Measurements from ENCODE around the gene ANTKMT. TPM values are rescaled to one million over a fixed set of nuclear protein-coding genes. Genes with fewer than 3 reads are reported as not detected.

The ANTKMT gene
- total RNA-seq, 1 donor from 2014 or later, result 58.0 TPM

- ChIA-PET CTCF (no interaction called here), POLR2A (interaction anchor here (1.0 kb wide), 1 partner anchor 16 kb away, joined by 7 read pairs; no protein-coding TSS in a partner anchor)
- Mint-ChIP-seq H3K9me3 (no peaks in the 10 kb centered on the region), H3K4me1 (peaks cover 6% of the 10 kb centered on the region), H3K27ac (no peak overlapping the region), H3K36me3 (ENCODE audit: low read depth) (no peaks in the 10 kb centered on the region), H3K4me3 (no peak overlapping the region), H3K27me3 (peaks cover 8% of the 10 kb centered on the region)
- TF ChIP-seq CTCF (IDR thresholded peaks at IDR 0.05), result no peak
- ATAC-seq (ENCODE audit: low read depth), result no peak
- intact Hi-C loops (cut with micrococcal nuclease), result no loop called here
- DNase-seq, result no peak
These were observed 33.7 kb downstream of the ANTKMT start for GRCh38 chr16:754656-755055.

- intact Hi-C loops (cut with micrococcal nuclease), result no loop called here
- TF ChIP-seq CTCF (IDR thresholded peaks at IDR 0.05), result no peak
- ChIA-PET POLR2A (no interaction called here), CTCF (no interaction called here)
- Mint-ChIP-seq H3K27ac (no peak overlapping the region), H3K36me3 (ENCODE audit: low read depth) (no peaks in the 10 kb centered on the region), H3K4me1 (peaks cover 6% of the 10 kb centered on the region), H3K27me3 (peaks cover 10% of the 10 kb centered on the region), H3K4me3 (no peak overlapping the region), H3K9me3 (no peaks in the 10 kb centered on the region)
- DNase-seq (no peak), ATAC-seq (ENCODE audit: low read depth) (no peak)
These were observed 35.5 kb downstream of the ANTKMT start for GRCh38 chr16:756428-756827.

- intact Hi-C loops (cut with micrococcal nuclease), result no loop called here
- Mint-ChIP-seq H3K9me3 (no peaks in the 10 kb centered on the region), H3K27me3 (peaks cover 10% of the 10 kb centered on the region), H3K4me3 (no peak overlapping the region), H3K4me1 (peaks cover 6% of the 10 kb centered on the region), H3K27ac (no peak overlapping the region), H3K36me3 (ENCODE audit: low read depth) (no peaks in the 10 kb centered on the region)
- ATAC-seq (ENCODE audit: low read depth) (no peak), DNase-seq (no peak)
- ChIA-PET POLR2A (no interaction called here), CTCF (no interaction called here)
- no peak for TF ChIP-seq CTCF (IDR thresholded peaks at IDR 0.05)
These were observed 38.4 kb downstream of the ANTKMT start for GRCh38 chr16:759110-759910.

- ATAC-seq (ENCODE audit: low read depth), result no peak
These were observed 39.1 kb downstream of the ANTKMT start for GRCh38 chr16:760065-760464.

More at GRCh38 chr16:760065-760464, 39.1 kb downstream of the ANTKMT start:
- no peak for TF ChIP-seq CTCF (IDR thresholded peaks at IDR 0.05)
- no peak for DNase-seq
- no peaks in the 10 kb centered on the region for H3K36me3 Mint-ChIP-seq (ENCODE audit: low read depth)
- H3K4me3 Mint-ChIP-seq, result no peak overlapping the region
- intact Hi-C loops (cut with micrococcal nuclease), result no loop called here
- H3K9me3 Mint-ChIP-seq, result no peaks in the 10 kb centered on the region
- CTCF ChIA-PET, result no interaction called here
- H3K4me1 Mint-ChIP-seq, result peaks cover under 1% of the 10 kb centered on the region
- POLR2A ChIA-PET, result no interaction called here
- H3K27ac Mint-ChIP-seq, result no peak overlapping the region
- peaks cover 10% of the 10 kb centered on the region for H3K27me3 Mint-ChIP-seq

Data from activated B cell treated with CpG ODN at 0.5 μM for 24 hours (primary cell).